Mesenchymal stem cell (in vitro differentiated cells and primary cell): ENCODE data around the gene PAQR9. TPM values are rescaled to one million over a fixed set of nuclear protein-coding genes. Genes with fewer than 3 reads are reported as not detected.

ENCODE experiments used
- small RNA-seq: library from polyadenylated mRNA; stranded (forward); fragments of <200 nt; extraction: miRNeasy Mini kit (QIAGEN cat#:217004); gene quantifications from one replicate; pipeline ENCODE3, GENCODE V24; 2013; ENCODE audit warnings: low read depth

PAQR9 gene

Small RNA genes within 50 kb of the gene (small RNA-seq; reads per million reads assigned to genes)
- not detected for gene AC021074.2
